AG04450 (cell line): ENCODE measurements around the gene SERAC1. TPM values are rescaled to one million over a fixed set of nuclear protein-coding genes. Genes with fewer than 3 reads are reported as not detected.

Experiments used
- CTCF ChIA-PET: fragments of 300-600, 350-600 bp; formaldehyde crosslinking; extraction: SDS; loops from one replicate; lab custom pipeline; 2022; ENCODE audit warnings: antibody characterized with exemption, inconsistent platforms; lab: Charles Lee
- POLR2A ChIA-PET: fragments of 350-600 bp; formaldehyde crosslinking; extraction: SDS; loops from one replicate; lab custom pipeline; 2021; ENCODE audit warnings: antibody characterized with exemption, inconsistent platforms; lab: Yijun Ruan, JAX
- DNase-seq: peaks from one replicate; pipeline ENCODE4 v3.0.0-alpha.2; 2011; ENCODE audit warnings: low read depth, low spot score
- H3K27ac ChIP-seq: one replicate; pipeline ENCODE4 v1.5.1; 2012; ENCODE audit warnings: low read depth, low read length, control low read depth
- H3K27me3 ChIP-seq: one replicate; pipeline ENCODE4 v1.6.0; 2012; ENCODE audit warnings: low read length; ENCODE audit not compliant: control insufficient read depth, insufficient read depth
- H3K4me3 ChIP-seq: 2 replicates; pipeline ENCODE4 v1.5.1; 2011; ENCODE audit warnings: mild to moderate bottlenecking, low read depth, low read length, control low read depth
- H3K9me3 ChIP-seq: 2 replicates; pipeline ENCODE4 v1.5.1; 2012; ENCODE audit warnings: low read length; ENCODE audit not compliant: control insufficient read depth, insufficient read depth
- polyA plus RNA-seq: library from polyadenylated mRNA; depleted of rRNA; stranded (reverse); fragments of >200 nt; gene quantifications from 2 replicates; pipeline ENCODE4 v1.2.3, GENCODE V29; 2011
- TF ChIP-seq, protein P1 (sequence below): IDR thresholded peaks from 2 replicates; pipeline ENCODE4 v1.5.1; 2011; ENCODE audit warnings: low read depth, low read length, control low read depth, inconsistent platforms

SERAC1 gene
- polyA plus RNA-seq, 1 experiment: 14.5 TPM

DNA sequence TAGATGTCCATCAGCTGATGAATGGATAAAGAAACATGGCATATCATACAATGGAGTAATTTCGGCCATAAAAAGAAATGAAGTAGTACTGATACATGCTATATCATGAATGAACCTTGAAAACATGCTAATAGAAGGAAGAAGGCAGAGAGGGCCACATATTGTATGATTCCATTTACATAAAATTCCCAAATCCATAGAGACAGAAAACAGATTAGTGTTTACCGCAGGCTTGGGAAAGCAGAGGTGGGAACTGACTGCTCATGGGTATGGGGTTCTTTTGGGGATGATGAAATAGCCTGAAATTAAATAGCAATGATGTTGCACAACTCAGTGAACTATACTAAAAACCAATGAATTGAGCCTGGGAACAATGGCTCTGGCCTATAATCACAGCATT is 58.3 kb downstream of the SERAC1 start:
- CTCF ChIA-PET: no interaction called here
- POLR2A ChIA-PET: no interaction called here
- H3K27me3 ChIP-seq: no peaks in the 10 kb centered on the region

DNA sequence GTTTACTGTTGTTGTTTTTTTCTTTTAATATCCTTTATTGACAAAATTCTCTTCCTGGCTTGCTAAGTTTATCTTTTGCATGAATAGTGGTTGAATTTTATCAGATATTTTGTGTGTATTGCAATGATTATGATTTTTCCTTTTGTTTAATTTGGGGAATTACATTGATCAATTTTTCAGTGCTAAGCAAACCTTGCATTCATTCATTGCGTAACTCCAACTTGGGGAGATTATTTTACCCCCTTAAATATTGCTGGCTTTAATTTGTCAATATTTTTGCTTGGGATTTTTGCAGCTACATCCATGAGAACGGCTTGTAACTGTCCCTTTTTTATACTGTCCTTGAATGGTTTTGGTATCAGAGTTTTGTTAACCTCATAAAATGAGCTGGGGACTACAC is 63.4 kb downstream of the SERAC1 start:
- POLR2A ChIA-PET: no interaction called here
- CTCF ChIA-PET: interaction anchor here (0.9 kb wide), 1 partner anchor 32 kb away, joined by 4 read pairs; no protein-coding TSS in a partner anchor
- DNase-seq: no peak
- Histone ChIP-seq H3K27me3 (no peaks in the 10 kb centered on the region), H3K27ac (no peak overlapping the region), H3K9me3 (no peaks in the 10 kb centered on the region), H3K4me3 (no peak overlapping the region)
- TF ChIP-seq, protein P1, sequence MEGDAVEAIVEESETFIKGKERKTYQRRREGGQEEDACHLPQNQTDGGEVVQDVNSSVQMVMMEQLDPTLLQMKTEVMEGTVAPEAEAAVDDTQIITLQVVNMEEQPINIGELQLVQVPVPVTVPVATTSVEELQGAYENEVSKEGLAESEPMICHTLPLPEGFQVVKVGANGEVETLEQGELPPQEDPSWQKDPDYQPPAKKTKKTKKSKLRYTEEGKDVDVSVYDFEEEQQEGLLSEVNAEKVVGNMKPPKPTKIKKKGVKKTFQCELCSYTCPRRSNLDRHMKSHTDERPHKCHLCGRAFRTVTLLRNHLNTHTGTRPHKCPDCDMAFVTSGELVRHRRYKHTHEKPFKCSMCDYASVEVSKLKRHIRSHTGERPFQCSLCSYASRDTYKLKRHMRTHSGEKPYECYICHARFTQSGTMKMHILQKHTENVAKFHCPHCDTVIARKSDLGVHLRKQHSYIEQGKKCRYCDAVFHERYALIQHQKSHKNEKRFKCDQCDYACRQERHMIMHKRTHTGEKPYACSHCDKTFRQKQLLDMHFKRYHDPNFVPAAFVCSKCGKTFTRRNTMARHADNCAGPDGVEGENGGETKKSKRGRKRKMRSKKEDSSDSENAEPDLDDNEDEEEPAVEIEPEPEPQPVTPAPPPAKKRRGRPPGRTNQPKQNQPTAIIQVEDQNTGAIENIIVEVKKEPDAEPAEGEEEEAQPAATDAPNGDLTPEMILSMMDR: no peak

More for the DNA sequence above, 58.3 kb downstream of the SERAC1 start:
- no peak for DNase-seq
- H3K27ac ChIP-seq: no peak overlapping the region
- H3K9me3 ChIP-seq: no peaks in the 10 kb centered on the region
- H3K4me3 ChIP-seq: no peak overlapping the region
- TF ChIP-seq, protein P1: no peak

DNA sequence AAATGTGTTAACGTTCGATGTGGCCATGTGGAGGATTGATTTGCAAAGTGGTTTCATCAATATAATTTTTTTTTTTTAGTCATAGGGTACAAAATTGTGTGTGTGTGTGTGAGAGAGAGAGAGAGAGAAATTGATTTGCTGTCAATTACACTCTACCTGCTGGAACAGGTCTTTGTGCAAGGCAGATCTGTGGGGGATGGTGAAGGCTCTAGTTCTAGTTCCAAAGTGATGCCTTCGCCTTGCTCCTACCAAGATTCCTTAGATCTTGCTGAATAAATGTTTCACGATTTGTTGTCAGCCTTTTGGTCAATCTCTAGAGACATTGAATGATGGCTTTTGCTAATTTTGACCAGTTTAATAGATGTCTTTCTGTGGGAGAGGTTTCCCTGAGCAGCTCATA is 64.8 kb downstream of the SERAC1 start:
- ChIA-PET POLR2A (no interaction called here), CTCF (interaction anchor here (0.7 kb wide), 1 partner anchor 441 kb away, joined by 3 read pairs; no protein-coding TSS in a partner anchor)
- TF ChIP-seq, protein P1: no peak
- Histone ChIP-seq H3K4me3 (no peak overlapping the region), H3K27ac (no peak overlapping the region), H3K27me3 (no peaks in the 10 kb centered on the region), H3K9me3 (no peaks in the 10 kb centered on the region)
- DNase-seq: no peak

GRCh38 chr6:158095671-158096070 is 72.4 kb downstream of the SERAC1 start:
- TF ChIP-seq, protein P1: no peak
- H3K9me3 ChIP-seq: no peaks in the 10 kb centered on the region
- H3K27me3 ChIP-seq: no peaks in the 10 kb centered on the region
- DNase-seq: no peak
- H3K4me3 ChIP-seq: no peak overlapping the region
- H3K27ac ChIP-seq: no peak overlapping the region
- ChIA-PET CTCF (no interaction called here), POLR2A (no interaction called here)

DNA sequence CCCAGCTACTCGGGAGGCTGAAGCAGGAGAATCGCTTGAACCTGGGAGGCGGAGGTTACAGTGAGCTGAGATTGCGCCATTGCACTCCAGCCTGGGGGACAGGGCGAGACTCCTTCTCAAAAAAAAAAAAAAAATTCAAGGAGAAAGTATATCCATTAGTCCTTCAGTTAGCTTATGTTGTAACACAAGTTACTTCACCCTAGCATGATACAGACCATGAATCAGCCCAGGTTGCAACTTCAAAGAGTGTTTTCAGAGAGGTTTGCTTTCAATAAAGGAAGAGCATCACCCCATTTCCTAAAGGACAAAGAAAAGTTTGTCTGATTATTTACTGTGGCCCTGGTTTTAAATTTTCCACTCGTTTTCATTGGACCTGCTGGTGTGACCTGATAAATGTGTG is 73.0 kb downstream of the SERAC1 start:
- H3K27me3 ChIP-seq: no peaks in the 10 kb centered on the region
- POLR2A ChIA-PET: no interaction called here
- no peaks in the 10 kb centered on the region for H3K9me3 ChIP-seq
- CTCF ChIA-PET: interaction anchor here (0.7 kb wide), 1 partner anchor 22 kb away, joined by 3 read pairs; no protein-coding TSS in a partner anchor
- TF ChIP-seq, protein P1: no peak
- DNase-seq: no peak
- H3K4me3 ChIP-seq: no peak overlapping the region
- H3K27ac ChIP-seq: no peak overlapping the region
